Measurements from ENCODE around the gene DAB1. TPM values are rescaled to one million over a fixed set of nuclear protein-coding genes. Genes with fewer than 3 reads are reported as not detected.

Gene DAB1
- total RNA-seq, 1 donor from 2014 or later = 0.25 TPM

DNA sequence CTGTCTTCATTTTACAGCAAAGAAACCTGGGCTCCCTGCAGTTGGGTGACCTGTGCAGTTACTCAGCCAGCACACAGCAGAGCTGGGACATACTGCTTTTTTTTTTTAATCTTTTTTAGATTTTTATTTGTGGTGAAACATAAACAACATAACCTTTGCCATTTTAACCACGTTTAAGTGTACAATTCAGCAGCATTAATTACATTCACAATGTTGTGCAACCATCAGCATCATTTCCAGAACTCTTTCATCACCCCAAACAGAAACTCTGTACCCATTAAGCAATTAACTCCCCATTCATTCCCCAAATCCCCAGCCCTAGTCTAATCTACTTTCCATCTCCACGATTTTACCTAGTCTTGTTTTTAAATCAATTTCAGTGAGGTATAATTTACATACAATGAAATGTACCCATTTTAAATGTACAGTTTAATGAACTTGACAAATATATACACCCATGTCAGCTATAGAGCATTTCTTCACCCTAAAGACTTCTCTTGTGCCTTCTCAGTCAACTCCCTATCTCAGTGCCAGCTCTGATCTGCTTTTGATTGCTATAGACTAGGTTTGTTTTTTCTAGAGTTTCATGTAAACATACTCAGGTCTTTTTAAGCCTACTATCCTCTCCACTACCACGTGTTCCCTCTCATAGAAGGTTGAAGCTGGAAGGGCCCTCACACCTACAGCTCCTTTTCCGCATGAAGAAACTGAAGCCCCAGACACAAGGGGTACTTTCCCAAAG lies 420.3 kb downstream of the DAB1 start:
- Histone ChIP-seq H3K36me3 (ENCODE audit: control insufficient read depth, insufficient read depth, low read length) (no peaks in the 10 kb centered on the region), H3K27me3 (ENCODE audit: control insufficient read depth, insufficient read depth, low read length) (no peaks in the 10 kb centered on the region), H3K4me3 (ENCODE audit: low read depth, low read length) (no peak overlapping the region)
- DNase-seq (ENCODE audit: low read depth) = no peak
- TF ChIP-seq CTCF (IDR thresholded peaks at IDR 0.05; ENCODE audit: insufficient read depth, low read length, poor library complexity, severe bottlenecking) = no peak

DNA sequence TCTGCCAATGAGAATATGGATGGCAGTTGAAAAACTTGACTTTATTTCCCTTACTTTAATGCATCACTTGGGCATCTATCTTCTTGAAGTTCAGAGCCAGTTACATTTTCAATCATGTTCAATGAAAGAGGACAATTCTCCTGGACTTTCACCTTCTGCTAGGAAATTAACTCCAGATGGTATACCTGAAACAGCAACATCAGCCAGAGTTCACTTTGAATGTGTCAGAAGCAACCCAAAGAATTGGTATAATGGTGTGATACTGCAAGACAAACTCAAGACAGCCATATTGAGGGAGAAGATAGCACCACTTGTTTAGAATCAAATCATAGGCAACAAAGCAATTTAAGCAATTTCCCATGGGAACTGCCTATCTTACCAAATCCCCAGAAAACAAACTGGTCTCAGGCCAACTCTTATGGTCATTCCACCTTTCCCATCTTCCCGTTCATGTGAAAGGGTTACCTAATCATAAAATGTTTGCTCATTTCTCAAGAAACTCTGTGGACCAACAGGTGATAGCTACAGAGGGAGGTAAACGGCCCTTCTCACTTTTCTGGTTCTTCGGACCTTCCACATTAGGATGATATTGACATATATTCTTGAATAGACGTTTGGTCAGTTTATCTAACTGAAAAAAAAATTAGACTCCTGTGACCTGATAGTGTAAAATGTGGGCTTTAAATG lies 428.3 kb downstream of the DAB1 start:
- Histone ChIP-seq H3K4me3 (ENCODE audit: low read depth, low read length) (no peak overlapping the region), H3K36me3 (ENCODE audit: control insufficient read depth, insufficient read depth, low read length) (no peaks in the 10 kb centered on the region), H3K27me3 (ENCODE audit: control insufficient read depth, insufficient read depth, low read length) (no peaks in the 10 kb centered on the region)
- DNase-seq (ENCODE audit: low read depth) = no peak
- no peak for TF ChIP-seq CTCF (IDR thresholded peaks at IDR 0.05; ENCODE audit: insufficient read depth, low read length, poor library complexity, severe bottlenecking)

- H3K27me3 ChIP-seq (ENCODE audit: control insufficient read depth, insufficient read depth, low read length) = no peaks in the 10 kb centered on the region
- H3K36me3 ChIP-seq (ENCODE audit: control insufficient read depth, insufficient read depth, low read length) = no peaks in the 10 kb centered on the region
- H3K4me3 ChIP-seq (ENCODE audit: low read depth, low read length) = no peak overlapping the region
- TF ChIP-seq CTCF (IDR thresholded peaks at IDR 0.05; ENCODE audit: insufficient read depth, low read length, poor library complexity, severe bottlenecking) = no peak
- DNase-seq (ENCODE audit: low read depth) = no peak
These were observed 430.4 kb downstream of the DAB1 start for GRCh38 chr1:56993475-56993874.

DNA sequence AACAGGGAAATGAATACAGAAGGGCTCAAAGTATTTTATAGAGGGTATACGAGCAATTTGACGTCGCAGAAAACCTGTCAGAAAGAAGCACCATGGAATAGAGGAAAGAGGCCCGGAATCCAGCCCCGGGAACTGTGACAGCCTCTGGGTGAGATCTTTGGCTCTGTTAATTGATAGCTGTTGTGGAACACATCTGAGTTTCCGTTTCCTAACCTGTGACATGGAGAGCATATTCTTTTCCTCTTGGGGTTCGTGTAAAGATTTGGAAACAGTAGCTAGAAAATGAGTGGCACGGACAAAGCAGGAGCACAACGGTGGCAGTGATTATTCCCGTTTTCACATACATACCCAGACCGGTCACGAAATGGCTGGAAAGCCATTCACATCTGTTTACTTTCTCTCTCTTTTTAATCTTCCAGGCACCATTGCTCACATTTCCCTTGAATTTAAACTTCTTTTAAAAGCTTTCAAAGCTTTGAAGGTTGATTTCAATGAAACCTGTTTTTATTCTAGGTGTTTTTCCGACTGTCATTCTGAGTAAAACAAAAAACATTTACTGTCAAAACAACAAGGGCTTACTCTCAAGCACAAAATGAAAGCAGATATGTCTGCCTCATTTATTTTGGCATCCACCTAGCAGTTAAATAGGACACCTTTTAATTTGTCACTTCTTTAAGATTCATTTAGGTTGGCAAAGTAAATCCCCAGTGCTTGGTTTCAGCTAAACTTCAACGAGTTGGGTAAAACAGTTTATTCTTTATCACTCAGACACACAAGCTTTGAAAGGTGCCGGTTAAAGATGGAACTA lies 431.3 kb downstream of the DAB1 start:
- no peak overlapping the region for H3K4me3 ChIP-seq (ENCODE audit: low read depth, low read length)
- H3K36me3 ChIP-seq (ENCODE audit: control insufficient read depth, insufficient read depth, low read length) = no peaks in the 10 kb centered on the region
- H3K27me3 ChIP-seq (ENCODE audit: control insufficient read depth, insufficient read depth, low read length) = no peaks in the 10 kb centered on the region
- no peak for DNase-seq (ENCODE audit: low read depth)
- no peak for TF ChIP-seq CTCF (IDR thresholded peaks at IDR 0.05; ENCODE audit: insufficient read depth, low read length, poor library complexity, severe bottlenecking)

- H3K27me3 ChIP-seq (ENCODE audit: control insufficient read depth, insufficient read depth, low read length) = no peaks in the 10 kb centered on the region
- H3K4me3 ChIP-seq (ENCODE audit: low read depth, low read length) = no peak overlapping the region
- H3K36me3 ChIP-seq (ENCODE audit: control insufficient read depth, insufficient read depth, low read length) = no peaks in the 10 kb centered on the region
- no peak for TF ChIP-seq CTCF (IDR thresholded peaks at IDR 0.05; ENCODE audit: insufficient read depth, low read length, poor library complexity, severe bottlenecking)
- DNase-seq (ENCODE audit: low read depth) = no peak
These were observed 432.3 kb downstream of the DAB1 start for GRCh38 chr1:56991576-56991975.

Measured in kidney epithelial cell (primary cell).